CD4-positive, alpha-beta T cell treated with Interleukin-2 at 100 ng/mL for 4 hours (primary cell): ENCODE data around the gene PIM2.

Experiments
- DNase-seq: peaks from one replicate; pipeline ENCODE4 v3.0.0-alpha.2; 2020; ENCODE audit warnings: low spot score

Gene PIM2

GRCh38 chrX:48864210-48864609 is 54.6 kb downstream of the PIM2 start:
- no peak for DNase-seq
